GM18858 (cell line): ENCODE data around the gene NEAT1.
A peak's percentile ranks its signal among the peaks of the same experiment; 100 is the strongest.
"Not testable (repeated sequence)": the region's sequence is repeated elsewhere in the genome, so short reads cannot be mapped to it uniquely, and the experiment has no call there.

Experiments
- ATAC-seq: cut with Tn5 transposase; IDR thresholded peaks from one replicate; pipeline ENCODE4 v1.9.1; 2021; ENCODE audit not compliant: unreplicated experiment

The NEAT1 gene

DNA sequence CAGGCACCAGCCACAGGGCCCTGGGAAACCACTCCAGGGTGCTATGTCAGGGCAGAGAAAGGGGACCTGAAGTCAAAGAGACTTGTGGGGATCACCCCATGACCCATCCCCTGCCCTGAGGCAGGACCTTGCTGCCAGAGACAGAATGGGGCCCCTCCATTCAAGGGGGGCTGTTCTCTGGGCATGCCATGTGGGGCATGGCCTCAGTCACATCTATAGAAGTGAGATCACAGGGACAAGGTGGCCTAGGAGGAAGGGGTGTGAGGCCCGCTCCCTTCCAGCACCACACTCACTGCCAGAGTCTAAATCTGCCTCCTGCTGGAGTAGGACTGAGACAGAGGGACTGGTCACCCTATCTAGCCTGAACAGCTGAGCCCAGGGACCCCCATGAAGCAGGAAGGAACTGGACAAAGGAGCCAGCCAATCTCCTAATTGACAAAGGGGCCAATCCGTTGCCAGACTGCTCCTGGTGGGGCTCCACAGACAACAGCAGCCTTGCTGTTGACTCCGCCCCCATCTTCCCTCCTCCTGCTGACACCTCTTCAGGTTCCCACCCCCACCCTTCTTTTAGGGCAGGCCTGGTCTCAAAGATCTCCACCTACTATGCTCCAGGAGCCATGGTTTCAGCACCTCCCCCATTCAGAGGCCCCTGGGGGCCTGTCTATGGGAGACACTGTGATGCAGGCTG, 26.0 kb downstream of the NEAT1 start:
- no peak for ATAC-seq

DNA sequence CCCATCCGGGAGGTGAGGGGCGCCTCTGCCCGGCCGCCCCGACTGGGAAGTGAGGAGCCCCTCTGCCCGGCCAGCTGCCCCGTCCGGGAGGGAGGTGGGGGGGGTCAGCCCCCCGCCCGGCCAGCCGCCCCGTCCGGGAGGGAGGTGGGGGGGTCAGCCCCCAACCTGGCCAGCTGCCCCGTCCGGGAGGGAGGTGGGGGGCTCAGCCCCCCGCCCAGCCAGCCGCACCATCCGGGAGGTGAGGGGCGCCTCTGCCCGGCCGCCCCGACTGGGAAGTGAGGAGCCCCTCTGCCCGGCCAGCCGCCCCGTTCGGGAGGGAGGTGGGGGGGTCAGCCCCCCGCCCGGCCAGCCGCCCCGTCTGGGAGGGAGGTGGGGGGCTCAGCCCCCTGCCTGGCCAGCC, 28.7 kb downstream of the NEAT1 start:
- not testable (repeated sequence) for ATAC-seq

DNA sequence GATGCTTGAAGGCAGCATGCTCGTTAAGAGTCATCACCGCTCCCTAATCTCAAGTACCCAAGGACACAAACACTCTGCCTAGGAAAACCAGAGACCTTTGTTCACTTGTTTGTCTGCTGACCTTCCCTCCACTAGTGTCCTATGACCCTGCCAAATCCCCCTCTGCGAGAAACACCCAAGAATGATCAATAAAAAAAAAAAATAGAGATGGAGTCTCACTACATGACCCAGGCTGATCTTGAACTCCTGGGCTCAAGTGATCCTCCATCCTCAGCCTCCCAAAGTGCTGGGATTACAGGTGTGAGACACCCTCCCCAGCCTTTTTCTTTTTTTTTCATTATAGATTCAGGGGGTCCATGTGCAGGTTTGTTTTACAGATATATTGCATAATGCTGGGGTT, 29.7 kb downstream of the NEAT1 start:
- not testable (repeated sequence) for ATAC-seq

DNA sequence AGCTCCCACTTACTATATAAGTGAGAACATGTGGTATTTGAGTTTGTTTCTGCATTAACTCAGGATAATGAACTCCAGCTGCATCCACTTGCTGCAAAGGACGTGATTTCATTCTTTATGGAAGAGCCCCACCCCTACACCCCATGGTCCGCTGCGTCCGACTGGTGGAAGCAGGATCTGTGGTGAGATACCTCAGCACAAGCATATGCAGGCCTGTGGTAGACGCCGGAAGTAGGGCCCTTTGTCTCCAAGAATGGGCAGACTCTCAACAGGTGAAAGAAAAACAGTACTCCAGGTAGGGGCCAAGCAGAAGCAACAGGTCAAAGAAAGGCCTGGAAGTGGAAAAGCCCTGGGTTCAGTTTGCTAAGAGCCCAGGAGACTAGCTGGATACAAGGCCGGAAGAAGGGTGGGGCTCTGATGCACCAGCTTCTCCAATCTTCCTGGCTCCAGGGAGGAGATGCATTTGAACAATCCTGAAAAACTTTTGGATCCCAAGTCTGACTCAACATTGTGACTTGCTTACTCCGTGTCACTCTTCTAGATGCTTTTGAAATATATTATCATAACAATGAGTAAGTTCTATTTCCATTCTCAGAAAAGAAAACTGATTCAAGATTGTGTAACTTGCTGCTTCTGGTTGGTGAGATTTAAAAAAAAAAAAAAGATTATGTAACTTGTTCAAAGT, 30.4 kb downstream of the NEAT1 start:
- ATAC-seq: no peak

DNA sequence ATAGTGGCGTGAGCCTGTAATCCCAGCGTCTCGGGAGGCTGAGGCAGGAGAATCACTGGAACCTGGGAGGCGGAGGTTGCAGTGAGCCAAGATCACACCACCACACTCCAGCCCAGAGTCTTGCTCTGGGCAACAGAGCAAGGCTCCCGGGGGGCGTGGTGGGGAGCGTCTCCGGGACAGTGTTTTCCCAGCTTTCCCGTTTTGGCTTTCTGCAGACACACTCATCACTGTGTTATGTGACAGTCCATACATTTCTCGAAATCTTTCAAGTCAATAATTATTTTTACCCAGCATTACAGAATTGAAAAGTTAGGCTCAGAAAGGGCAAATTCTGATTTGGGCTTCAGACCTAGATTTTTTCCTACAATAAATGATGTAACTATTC, 31.7 kb downstream of the NEAT1 start:
- ATAC-seq: no peak

DNA sequence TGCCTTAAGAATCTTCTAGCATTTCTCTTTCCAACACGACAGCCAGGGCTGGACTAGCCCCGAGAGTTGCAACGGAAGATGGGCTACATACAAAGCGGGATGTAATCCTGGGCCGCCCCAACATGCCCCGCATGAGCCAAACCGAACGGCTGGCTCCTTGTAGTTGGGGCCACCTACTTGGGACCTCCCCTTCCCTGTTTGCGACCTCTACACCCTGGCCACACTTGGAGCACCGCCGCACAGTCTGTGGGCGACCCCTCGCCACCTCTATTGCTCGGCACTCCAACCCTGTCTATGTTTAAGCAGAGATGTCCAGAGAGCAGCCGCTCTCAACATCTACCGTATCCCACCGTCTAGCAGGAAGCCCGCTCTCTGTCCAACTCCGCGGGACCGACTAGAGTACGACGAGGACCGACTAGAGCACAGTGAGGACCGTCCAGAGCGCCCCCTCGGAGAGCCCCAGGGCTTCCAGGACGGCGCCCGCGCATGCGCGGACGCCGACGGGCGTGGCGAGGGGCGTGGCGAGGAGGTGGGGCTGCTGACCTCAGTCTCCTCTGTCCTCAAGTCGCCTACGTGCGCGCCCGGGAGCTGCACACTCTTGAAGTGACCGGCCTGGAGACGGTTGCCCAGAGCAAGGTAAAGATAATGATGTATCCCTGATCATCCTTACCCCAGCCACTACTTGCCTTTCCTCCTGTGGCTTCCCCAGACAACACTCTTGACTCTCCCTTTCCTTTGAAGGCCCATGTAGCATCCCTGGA, 32.3 kb downstream of the NEAT1 start:
- ATAC-seq: peak; percentile 48

DNA sequence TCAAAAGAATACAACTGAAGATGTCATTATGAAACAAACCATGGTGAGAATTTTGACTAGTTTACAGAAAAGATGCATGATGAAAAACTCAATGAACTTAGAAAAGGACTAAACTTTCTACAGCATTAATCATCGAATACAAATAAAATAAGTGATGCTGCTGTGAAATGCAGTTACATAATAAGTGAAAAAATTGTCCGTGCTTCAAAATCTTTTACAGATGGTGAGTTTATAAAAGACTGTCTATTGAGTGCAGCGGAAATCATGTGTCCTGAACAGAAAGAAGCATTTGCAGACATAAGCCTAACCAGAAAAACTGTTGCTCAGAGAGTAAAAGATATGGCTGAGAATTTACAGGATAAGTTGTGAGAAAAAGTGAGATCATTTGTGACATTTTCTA, 33.8 kb downstream of the NEAT1 start:
- no peak for ATAC-seq

DNA sequence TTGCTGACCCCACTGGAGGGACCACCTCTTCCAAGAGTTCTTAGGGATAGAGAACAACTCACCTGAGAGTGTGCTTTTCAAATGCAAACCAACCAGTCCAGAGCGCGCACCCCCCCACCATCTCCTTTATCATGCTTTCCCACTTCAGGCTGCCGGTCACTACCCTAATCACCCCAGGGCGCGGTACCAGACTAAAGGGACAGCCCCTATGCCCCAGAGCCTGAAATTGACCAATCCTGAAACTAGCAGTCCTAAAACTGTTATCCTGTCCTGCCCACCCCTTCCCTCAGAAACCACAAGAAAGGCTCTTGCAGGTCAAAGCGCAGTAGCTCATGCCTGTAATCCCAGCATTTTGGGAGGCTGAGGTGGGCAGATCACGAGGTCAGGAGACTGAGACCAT, 37.0 kb downstream of the NEAT1 start:
- ATAC-seq: no peak

DNA sequence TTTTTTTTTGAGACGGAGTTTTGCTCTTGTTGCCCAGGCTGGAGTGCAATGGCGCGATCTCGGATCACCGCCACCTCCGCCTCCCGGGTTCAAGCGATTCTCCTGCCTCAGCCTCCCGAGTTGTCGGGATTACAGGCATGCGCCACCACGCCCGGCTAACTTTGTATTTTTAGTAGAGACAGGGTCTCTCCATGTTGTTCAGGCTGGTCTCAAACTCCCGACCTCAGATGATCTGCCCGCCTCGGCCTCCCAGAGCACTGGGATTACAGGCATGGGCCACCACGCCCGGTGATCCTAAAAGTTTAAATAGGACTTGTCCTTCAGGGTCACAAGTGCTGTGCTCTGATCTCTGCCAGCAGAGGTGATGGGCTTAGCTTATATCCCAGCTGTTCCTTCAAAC, 42.9 kb downstream of the NEAT1 start:
- ATAC-seq: not testable (repeated sequence)

DNA sequence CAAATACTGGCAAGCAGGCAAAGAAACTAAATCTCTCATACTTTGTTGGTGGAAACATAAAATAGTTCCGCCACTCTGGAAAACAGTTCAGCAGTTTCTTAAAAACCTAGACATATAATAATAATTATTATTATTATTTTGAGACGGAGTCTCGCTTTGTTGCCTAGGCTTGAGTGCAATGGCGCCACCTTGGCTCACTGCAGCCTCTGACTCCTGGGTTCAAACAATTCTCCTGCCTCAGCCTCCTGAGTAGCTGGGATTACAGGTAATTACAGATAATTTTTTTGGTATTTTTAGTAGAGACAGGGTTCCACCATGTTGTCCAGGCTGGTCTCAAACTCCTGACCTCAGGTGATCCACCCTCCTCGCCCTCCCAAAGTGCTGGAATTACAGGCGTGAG, 44.7 kb downstream of the NEAT1 start:
- ATAC-seq: not testable (repeated sequence)

DNA sequence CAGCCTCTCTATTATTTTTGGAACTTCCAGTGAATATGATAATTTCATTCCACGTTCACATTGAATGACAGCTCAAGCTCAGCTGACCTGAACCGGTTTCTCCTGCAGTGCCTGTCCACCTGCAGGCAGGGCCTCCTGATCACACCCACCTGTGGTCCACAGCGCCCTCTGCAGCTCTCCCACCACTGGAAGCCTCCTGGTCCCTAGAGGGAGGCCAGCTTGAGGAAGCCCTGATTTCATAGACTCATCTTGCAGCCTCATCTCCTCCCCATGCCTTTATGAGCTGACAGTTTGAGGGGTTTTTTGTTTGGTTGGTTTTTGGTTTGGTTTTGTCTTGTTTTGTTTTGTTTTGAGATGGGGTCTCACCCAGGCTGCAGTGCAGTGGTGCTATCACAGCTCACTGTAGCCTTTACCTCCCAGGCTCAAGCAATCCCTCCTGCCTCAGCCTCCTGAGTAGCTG, 46.3 kb downstream of the NEAT1 start:
- ATAC-seq: no peak

DNA sequence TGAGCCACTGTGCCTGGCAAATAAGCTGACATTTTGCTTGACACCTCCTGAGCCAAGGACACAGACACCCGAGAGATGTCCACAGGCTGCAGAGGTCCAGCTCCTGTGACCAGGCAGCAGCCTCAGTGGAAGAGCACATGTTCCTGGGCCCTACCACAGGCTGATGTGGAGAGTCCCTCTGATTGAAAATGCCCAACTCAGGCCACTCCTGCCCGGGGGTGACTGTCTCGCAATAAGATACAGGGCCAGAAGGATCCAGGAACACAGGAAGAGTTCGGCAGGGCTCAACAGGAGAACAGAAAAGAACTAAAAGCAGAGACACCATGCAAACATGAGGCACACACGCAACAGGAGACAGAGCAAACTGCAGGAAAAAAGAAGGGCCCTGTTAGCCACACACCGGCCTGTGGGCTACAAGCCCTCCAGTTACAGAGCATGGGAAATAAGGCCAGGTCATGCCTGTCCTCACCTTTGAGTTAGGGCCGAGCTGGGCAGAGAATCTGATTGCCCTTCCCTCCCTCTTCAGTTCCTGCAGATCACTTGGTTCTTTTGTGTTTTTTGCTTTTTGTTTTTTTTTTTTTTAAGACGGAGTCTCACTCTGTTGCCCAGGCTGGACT, 47.9 kb downstream of the NEAT1 start:
- ATAC-seq: no peak

DNA sequence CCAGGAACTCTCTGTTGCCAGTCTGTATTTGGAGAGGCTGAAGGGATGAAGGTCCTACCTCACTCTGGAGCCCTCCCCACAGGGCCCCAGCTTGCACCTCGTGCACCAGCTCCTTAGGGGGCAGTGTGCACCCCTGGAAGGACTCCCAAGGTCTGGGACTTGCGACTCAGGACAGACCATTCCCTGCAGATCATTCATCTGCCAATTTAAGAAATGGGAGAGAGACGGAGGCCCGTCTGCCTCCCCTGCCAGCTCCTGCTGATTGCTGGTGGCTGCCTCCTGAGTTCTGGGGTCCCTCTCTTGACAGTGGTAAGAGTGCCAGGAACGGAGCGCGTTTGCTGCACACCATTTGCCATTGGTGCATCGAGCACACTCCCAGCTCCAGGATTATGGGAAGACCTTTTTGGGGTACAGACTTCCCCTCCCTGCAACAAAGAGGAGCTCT, 48.9 kb downstream of the NEAT1 start:
- ATAC-seq: no peak

DNA sequence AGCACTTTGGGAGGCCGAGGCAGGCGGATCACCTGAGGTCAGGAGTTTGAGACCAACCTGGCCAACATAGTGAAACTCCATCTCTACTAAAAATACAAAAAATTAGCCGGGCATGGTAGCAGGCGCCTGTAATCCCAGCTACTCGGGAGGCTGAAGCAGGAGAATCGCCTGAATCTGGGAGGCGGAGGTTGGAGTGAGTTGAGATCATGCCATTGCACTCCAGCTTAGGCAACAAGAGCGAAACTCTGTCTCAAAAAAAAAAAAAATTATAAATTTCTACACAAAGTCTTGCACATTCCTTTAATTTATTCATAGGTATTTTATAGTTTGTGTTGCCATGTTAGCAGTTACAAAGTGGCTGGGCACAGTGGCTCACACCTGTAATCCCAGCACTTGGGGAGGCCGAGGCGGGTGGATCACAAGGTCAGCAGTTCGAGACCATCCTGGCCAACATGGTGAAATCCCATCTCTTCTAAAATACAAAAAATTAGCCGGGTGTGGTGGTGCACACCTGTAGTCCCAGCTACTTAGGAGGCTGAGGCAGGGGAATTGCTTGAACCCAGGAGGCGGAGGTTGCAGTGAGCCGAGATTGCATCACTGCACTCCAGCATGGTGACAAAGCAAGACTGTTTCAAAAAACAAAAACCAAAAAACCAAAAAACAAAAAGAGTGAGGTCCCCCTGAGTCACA, 50.1 kb downstream of the NEAT1 start:
- not testable (repeated sequence) for ATAC-seq

DNA sequence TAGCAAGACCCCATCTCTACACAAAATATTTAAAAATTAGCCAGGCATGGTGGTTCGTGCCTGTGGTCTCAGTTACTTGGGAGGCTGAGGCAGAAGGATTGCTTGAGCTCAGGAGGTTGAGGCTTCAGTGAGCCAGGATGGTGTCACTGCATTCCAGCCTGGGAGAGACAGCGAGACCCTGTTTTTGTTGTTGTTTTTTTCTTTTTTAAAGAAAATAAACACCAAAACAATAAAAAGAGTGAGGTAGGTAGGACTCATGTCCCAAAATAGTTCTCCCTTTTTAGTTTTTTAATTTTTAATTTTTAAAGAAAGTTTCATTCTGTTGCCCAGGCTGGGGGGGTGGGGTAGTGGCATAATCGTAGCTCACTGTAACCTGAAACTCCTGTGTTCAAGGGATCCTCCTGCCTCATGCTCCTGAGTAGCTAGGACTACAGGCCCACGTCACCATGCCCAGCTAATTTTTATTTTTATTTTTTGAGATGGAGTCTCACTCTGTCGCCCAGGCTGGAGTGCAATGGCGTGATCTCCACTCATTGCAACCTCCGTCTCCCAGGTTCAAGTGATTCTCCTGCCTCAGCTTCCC, 50.8 kb downstream of the NEAT1 start:
- no peak for ATAC-seq

DNA sequence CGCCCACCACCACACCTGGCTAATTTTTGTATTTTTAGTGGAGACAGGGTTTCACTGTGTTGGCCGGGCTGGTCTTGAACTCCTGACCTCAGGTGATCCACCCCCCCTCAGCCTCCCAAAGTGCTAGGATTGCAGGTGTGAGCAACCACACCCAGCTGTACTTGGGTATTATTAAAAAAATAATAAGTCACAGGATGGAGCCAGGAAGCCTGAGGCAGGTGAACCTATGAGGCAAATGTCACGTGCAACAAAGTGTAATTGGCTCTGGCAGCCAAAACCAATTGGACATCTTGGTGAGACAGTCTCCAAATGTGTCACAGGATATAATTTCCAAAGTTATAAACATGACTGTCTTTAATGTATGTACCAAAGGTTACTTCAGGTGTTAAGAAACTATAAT, 52.3 kb downstream of the NEAT1 start:
- no peak for ATAC-seq

DNA sequence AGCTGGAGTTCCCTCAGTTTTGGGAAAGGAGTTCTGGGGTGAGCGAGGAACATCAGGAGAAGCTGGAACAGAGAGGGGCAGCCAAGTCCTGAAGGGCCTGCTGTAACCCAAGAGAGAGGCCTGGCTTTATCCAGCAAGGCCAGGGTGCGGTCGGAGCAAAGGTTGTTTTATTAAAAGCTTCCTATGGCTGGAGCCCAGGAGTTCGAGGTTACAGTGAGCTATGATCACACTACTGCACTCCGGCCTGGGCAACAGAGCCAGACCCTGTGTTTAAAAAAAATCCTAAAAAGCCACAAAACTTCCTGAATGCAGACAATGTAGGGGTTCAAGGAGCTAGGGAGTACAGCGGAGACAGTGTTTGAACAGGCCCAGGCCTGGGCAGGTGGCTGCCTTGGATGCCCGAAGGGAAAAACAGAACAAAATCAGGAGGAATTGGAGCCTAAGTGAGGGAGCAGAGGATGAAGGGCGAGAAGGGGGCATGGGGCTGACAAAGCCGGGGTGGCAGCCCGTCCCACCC, 54.1 kb downstream of the NEAT1 start:
- ATAC-seq: no peak

DNA sequence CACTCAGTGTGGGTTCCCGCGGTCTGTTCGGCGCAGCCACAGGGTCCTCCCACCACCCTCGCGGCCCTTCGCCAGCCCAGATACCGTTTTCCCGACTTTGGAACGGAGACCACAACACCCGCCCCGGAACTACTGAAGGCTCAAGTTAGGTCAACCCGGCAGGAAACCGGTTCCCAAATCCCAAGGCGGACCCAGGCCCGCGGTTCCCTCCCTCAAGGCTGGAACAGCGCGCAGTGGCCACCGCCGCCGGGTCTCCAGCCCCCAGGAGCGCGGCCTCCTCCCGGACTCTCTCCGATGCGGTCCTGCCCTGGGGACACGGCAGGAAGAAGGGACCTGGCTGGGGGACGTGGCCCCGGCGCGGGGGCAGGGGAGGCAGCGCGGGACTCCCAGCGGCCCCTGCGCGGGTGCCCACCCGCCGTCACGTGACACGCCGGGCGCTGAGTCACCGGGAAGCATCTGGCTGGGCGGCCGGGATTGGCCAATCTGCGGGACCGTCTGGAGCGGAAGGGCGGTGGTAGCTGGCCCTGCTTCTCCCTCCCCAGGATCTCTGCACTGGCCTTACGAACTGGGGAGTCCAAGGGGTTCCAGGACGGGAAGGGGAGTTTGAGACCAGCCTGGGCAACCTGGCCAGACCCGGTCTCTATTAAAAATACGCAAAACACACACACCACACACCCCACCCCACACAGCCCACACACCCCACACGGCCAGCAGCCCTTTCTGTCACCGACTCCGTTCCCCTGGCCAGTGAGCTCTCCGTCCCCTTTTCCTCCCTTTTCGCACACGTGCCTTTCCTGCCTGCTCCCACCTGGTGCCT, 54.8 kb downstream of the NEAT1 start:
- ATAC-seq: no peak

DNA sequence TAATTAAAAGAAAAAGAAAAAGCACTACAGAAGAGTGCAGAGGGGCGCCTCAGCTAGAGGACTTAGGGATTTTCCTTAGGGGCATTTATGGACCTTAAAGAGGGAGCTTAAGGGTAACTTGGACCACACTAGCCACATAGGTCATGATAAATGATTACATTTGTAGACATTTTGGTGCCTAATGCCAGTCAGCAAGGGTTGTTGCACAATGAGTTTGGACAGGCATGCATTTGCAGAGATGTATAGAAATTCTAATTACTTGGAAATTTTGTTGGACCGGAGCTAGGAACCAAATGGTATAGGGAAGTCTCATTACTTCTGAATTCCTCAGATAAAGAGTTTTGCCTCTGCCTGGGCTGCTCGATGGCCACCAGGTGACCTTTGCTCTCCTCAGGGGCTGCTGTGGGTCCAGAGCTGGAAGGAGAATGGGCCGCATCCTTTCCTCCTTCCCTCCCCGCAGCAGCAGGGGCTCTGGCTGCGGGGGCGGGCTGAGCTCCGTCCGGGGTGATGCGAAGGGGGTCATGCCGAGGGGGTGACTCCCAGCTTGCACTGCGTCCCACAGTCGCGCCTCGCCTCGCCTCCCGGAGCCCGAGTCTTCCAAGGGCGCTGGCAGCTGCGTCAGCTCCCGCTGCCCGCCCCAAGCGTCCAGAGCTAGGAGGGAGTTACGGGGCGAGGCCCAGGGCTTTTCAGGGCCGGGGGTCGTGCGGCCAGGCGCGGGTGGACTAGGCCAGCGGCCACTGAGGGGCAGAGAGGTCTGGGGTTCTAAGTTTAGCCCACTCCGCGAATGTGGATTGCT, 56.0 kb downstream of the NEAT1 start:
- ATAC-seq: no peak
